Effector memory CD4-positive, alpha-beta T cell (primary cell): ENCODE data around the gene OR5C1.
"Not testable (repeated sequence)": the region's sequence is repeated elsewhere in the genome, so short reads cannot be mapped to it uniquely, and the experiment has no call there.

Experiments used
- DNase-seq, 3 donors: peaks; one replicate each; pipeline ENCODE4 v3.0.0-alpha.2; 2020
- H3K27ac ChIP-seq: 2 replicates; pipeline ENCODE4 v1.7.0; 2013; ENCODE audit warnings: mild to moderate bottlenecking, low read length, moderate library complexity; ENCODE audit not compliant: insufficient read depth, poor library complexity, severe bottlenecking
- H3K27me3 ChIP-seq: replicated peaks from 2 replicates; pipeline ENCODE4 v1.7.0; 2013; ENCODE audit warnings: mild to moderate bottlenecking, low read length; ENCODE audit not compliant: insufficient read depth, control insufficient read depth, poor library complexity, severe bottlenecking
- H3K36me3 ChIP-seq: 2 replicates; pipeline ENCODE4 v1.7.0; 2013; ENCODE audit warnings: mild to moderate bottlenecking, low read length, moderate library complexity; ENCODE audit not compliant: control insufficient read depth, insufficient read depth
- H3K4me1 ChIP-seq: 2 replicates; pipeline ENCODE4 v1.7.0; 2013; ENCODE audit warnings: low read length, mild to moderate bottlenecking; ENCODE audit not compliant: control insufficient read depth, insufficient read depth, poor library complexity, severe bottlenecking
- H3K4me3 ChIP-seq: 2 replicates; pipeline ENCODE4 v1.7.0; 2013; ENCODE audit warnings: low read length, low read depth, mild to moderate bottlenecking; ENCODE audit not compliant: insufficient read depth, poor library complexity, severe bottlenecking
- H3K9me3 ChIP-seq: 2 replicates; pipeline ENCODE4 v1.7.0; 2013; ENCODE audit warnings: mild to moderate bottlenecking, low read length, moderate library complexity; ENCODE audit not compliant: control insufficient read depth

OR5C1 gene

GRCh38 chr9:122822056-122822455, 33.3 kb downstream of the OR5C1 start:
- no peak for DNase-seq
- Histone ChIP-seq H3K9me3 (no peaks in the 10 kb centered on the region), H3K4me3 (no peak overlapping the region), H3K4me1 (peaks cover 6% of the 10 kb centered on the region), H3K27me3 (no peaks in the 10 kb centered on the region), H3K27ac (no peak overlapping the region), H3K36me3 (peaks cover 17% of the 10 kb centered on the region)

- H3K36me3 ChIP-seq, result peaks cover 17% of the 10 kb centered on the region
- no peak for DNase-seq
- no peaks in the 10 kb centered on the region for H3K27me3 ChIP-seq
- no peak overlapping the region for H3K4me3 ChIP-seq
- no peaks in the 10 kb centered on the region for H3K9me3 ChIP-seq
- H3K27ac ChIP-seq, result no peak overlapping the region
- peaks cover 15% of the 10 kb centered on the region for H3K4me1 ChIP-seq
Observed at GRCh38 chr9:122822938-122823337, 34.2 kb downstream of the OR5C1 start.

- Histone ChIP-seq H3K27me3 (no peaks in the 10 kb centered on the region), H3K27ac (peak overlapping the region; percentile 94), H3K4me1 (peaks cover 10% of the 10 kb centered on the region), H3K9me3 (no peaks in the 10 kb centered on the region), H3K4me3 (peak overlapping the region; percentile 99), H3K36me3 (peaks cover 4% of the 10 kb centered on the region)
- no peak for DNase-seq
Observed at GRCh38 chr9:122827761-122828093, 39.0 kb downstream of the OR5C1 start.

GRCh38 chr9:122828965-122829284, 40.2 kb downstream of the OR5C1 start:
- H3K9me3 ChIP-seq, H3K36me3 ChIP-seq, H3K27me3 ChIP-seq, DNase-seq, H3K4me1 ChIP-seq: not testable (repeated sequence)
- Histone ChIP-seq H3K4me3 (peak overlapping the region; percentile 99), H3K27ac (peak overlapping the region; percentile 94)

- no peak overlapping the region for H3K27ac ChIP-seq
- no peaks in the 10 kb centered on the region for H3K27me3 ChIP-seq
- H3K36me3 ChIP-seq, result peaks cover 3% of the 10 kb centered on the region
- H3K9me3 ChIP-seq, result no peaks in the 10 kb centered on the region
- no peak for DNase-seq
- peaks cover 19% of the 10 kb centered on the region for H3K4me1 ChIP-seq
- no peak overlapping the region for H3K4me3 ChIP-seq
Observed at GRCh38 chr9:122832194-122832593, 43.5 kb downstream of the OR5C1 start.

GRCh38 chr9:122835313-122835731, 46.6 kb downstream of the OR5C1 start:
- DNase-seq, result no peak
- H3K4me3 ChIP-seq, result peak overlapping the region; percentile 26

GRCh38 chr9:122837266-122837850, 48.6 kb downstream of the OR5C1 start:
- H3K27ac ChIP-seq, result no peak overlapping the region
- no peaks in the 10 kb centered on the region for H3K27me3 ChIP-seq
- no peak for DNase-seq
- no peaks in the 10 kb centered on the region for H3K36me3 ChIP-seq
- peaks cover 10% of the 10 kb centered on the region for H3K4me1 ChIP-seq
- H3K9me3 ChIP-seq, result no peaks in the 10 kb centered on the region
- no peak overlapping the region for H3K4me3 ChIP-seq

More at GRCh38 chr9:122835313-122835731, 46.6 kb downstream of the OR5C1 start:
- H3K9me3 ChIP-seq, result no peaks in the 10 kb centered on the region
- no peaks in the 10 kb centered on the region for H3K36me3 ChIP-seq
- peaks cover 10% of the 10 kb centered on the region for H3K4me1 ChIP-seq
- H3K27ac ChIP-seq, result no peak overlapping the region
- no peaks in the 10 kb centered on the region for H3K27me3 ChIP-seq

- H3K27me3 ChIP-seq, H3K4me1 ChIP-seq, DNase-seq, H3K4me3 ChIP-seq, H3K27ac ChIP-seq, H3K9me3 ChIP-seq, H3K36me3 ChIP-seq: not testable (repeated sequence)
Observed at GRCh38 chr9:122838441-122838840, 49.7 kb downstream of the OR5C1 start.
